Measurements from ENCODE around the gene PALD1.

DNA sequence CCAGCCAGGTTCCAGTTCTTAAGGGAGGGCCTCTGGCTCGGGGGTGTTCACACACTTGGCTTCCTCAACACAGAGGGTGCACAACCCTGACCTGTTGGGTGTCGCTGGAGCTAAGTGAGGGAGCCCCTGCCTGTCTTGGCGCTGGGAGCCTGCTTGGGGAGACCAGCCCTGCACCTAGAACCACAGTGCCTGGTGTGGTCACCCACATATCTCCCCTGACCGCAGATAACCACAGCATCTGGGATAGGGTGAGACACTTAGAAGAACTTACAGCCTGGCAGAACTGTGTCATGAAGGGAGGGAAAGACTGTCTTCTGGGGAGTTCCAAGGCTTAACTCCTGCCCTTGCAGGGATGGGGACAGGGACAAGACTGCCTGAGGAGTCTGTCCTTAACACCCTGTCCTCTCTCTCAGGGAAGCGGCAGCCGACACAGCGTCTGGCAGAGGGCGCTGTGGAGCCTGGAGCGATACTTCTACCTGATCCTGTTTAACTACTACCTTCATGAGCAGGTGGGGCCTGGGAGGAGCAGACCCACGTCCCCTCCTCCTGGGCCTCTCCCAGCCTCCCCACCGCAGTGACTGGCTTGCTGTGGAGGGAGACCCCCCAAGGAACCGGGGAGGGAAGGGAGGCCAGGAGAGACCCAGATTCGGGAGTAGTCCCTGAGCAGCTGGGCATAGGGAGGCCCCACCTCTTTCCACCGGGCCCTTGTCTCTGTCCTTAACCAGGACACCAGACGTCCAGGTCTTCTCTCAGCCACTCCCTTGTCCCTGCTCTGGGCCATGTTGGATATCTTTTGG is 59.0 kb downstream of the PALD1 start:
- TF ChIP-seq, protein P1, sequence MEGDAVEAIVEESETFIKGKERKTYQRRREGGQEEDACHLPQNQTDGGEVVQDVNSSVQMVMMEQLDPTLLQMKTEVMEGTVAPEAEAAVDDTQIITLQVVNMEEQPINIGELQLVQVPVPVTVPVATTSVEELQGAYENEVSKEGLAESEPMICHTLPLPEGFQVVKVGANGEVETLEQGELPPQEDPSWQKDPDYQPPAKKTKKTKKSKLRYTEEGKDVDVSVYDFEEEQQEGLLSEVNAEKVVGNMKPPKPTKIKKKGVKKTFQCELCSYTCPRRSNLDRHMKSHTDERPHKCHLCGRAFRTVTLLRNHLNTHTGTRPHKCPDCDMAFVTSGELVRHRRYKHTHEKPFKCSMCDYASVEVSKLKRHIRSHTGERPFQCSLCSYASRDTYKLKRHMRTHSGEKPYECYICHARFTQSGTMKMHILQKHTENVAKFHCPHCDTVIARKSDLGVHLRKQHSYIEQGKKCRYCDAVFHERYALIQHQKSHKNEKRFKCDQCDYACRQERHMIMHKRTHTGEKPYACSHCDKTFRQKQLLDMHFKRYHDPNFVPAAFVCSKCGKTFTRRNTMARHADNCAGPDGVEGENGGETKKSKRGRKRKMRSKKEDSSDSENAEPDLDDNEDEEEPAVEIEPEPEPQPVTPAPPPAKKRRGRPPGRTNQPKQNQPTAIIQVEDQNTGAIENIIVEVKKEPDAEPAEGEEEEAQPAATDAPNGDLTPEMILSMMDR (IDR thresholded peaks at IDR 0.05) = no peak
- no peak for TF ChIP-seq POLR2A (IDR thresholded peaks at IDR 0.05)

All from sigmoid colon (tissue), 3 donors.